Smooth muscle cell (in vitro differentiated cells): Measurements from ENCODE around the gene LAP3. TPM values are rescaled to one million over a fixed set of nuclear protein-coding genes. Genes with fewer than 3 reads are reported as not detected.

Source experiments
- DNase-seq: peaks from one replicate; lab custom pipeline; 2025; ENCODE audit not compliant: unreplicated experiment; lab: John Stamatoyannopoulos, UW
- H2AFZ ChIP-seq: fragments of 200-600 bp; sonication (generic); 2 replicates; pipeline ENCODE4 v1.6.0; 2016; ENCODE audit warnings: antibody characterized with exemption, low read depth, mild to moderate bottlenecking
- H3F3A ChIP-seq: fragments of 200-600 bp; sonication (generic); 2 replicates; pipeline ENCODE4 v1.6.0; 2017; ENCODE audit warnings: antibody characterized with exemption, low read depth
- H3K27ac ChIP-seq: fragments of 200-600 bp; sonication (generic); 2 replicates; pipeline ENCODE4 v1.5.1; 2016; ENCODE audit warnings: low read depth, mild to moderate bottlenecking
- H3K27me3 ChIP-seq: fragments of 200-600 bp; sonication (generic); 2 replicates; pipeline ENCODE4 v1.6.1; 2016; ENCODE audit warnings: low read depth, mild to moderate bottlenecking
- H3K36me3 ChIP-seq: fragments of 200-600 bp; sonication (generic); 2 replicates; pipeline ENCODE4 v1.5.1; 2016; ENCODE audit warnings: low read depth
- H3K4me1 ChIP-seq: fragments of 200-600 bp; sonication (generic); 2 replicates; pipeline ENCODE4 v1.5.1; 2016; ENCODE audit warnings: low read depth
- H3K4me2 ChIP-seq: fragments of 200-600 bp; sonication (generic); 2 replicates; pipeline ENCODE4 v1.6.0; 2016; ENCODE audit warnings: mild to moderate bottlenecking
- H3K4me3 ChIP-seq: fragments of 200-600 bp; sonication (generic); 2 replicates; pipeline ENCODE4 v1.5.1; 2016; ENCODE audit warnings: mild to moderate bottlenecking
- H3K79me2 ChIP-seq: fragments of 200-600 bp; sonication (generic); 2 replicates; pipeline ENCODE4 v1.6.0; 2016; ENCODE audit warnings: low read depth, mild to moderate bottlenecking
- H3K9ac ChIP-seq: fragments of 200-600 bp; sonication (generic); 2 replicates; pipeline ENCODE4 v1.6.0; 2016; ENCODE audit warnings: low read depth
- H3K9me3 ChIP-seq: fragments of 200-600 bp; sonication (generic); replicated peaks from 2 replicates; pipeline ENCODE4 v1.5.1; 2016; ENCODE audit warnings: low read depth
- H4K20me1 ChIP-seq: fragments of 200-600 bp; sonication (generic); 2 replicates; pipeline ENCODE4 v1.6.0; 2016; ENCODE audit warnings: low read depth
- CTCF ChIP-seq: fragments of 200-600 bp; sonication (generic); IDR thresholded peaks from 2 replicates; pipeline ENCODE4 v1.5.1; 2017; ENCODE audit warnings: borderline replicate concordance, mild to moderate bottlenecking, antibody characterized with exemption; ENCODE audit not compliant: insufficient read depth, poor library complexity, severe bottlenecking
- WGBS: methylation state at CpG from one replicate; pipeline ENCODE4 v1.1.7; 2016; ENCODE audit warnings: low lambda C conversion rate; 5-methylcytosine and 5-hydroxymethylcytosine counted together
- polyA plus RNA-seq: library from polyadenylated mRNA; unstranded; fragments of >200 nt; fragmentation: Nextera tagmentation; extraction: Ambion mirVana; gene quantifications from 2 replicates; pipeline ENCODE4 v1.2.1, GENCODE V29; 2016
- total RNA-seq: library from RNA; depleted of rRNA; stranded (reverse); fragments of >200 nt; gene quantifications from 2 replicates; pipeline ENCODE4 v1.2.3, GENCODE V29; 2014

The LAP3 gene
- total and polyA plus RNA-seq, 2 experiments from 2014 or later: 29.1 to 38.6 TPM

GRCh38 chr4:17639136-17639535 lies 62.1 kb downstream of the LAP3 start:
- Histone ChIP-seq H3K9ac (no peak overlapping the region), H3K27ac (no peak overlapping the region), H4K20me1 (peaks cover 7% of the 10 kb centered on the region), H3K9me3 (no peaks in the 10 kb centered on the region), H3K4me2 (no peak overlapping the region), H3K4me3 (no peak overlapping the region), H3F3A (no peaks in the 10 kb centered on the region), H2AFZ (no peak overlapping the region), H3K79me2 (no peaks in the 10 kb centered on the region), H3K4me1 (no peaks in the 10 kb centered on the region), H3K36me3 (no peaks in the 10 kb centered on the region), H3K27me3 (no peaks in the 10 kb centered on the region)
- 81% methylated on average over 7 of the region's 7 CpGs for WGBS
- TF ChIP-seq CTCF: no peak
- no peak for DNase-seq

- no peak for TF ChIP-seq CTCF
- H3K27me3 ChIP-seq: no peaks in the 10 kb centered on the region
- no peaks in the 10 kb centered on the region for H3K79me2 ChIP-seq
- no peak overlapping the region for H3K4me2 ChIP-seq
- H2AFZ ChIP-seq: no peak overlapping the region
- peaks cover 5% of the 10 kb centered on the region for H4K20me1 ChIP-seq
- no peak for DNase-seq
- no peaks in the 10 kb centered on the region for H3K4me1 ChIP-seq
- no peak overlapping the region for H3K4me3 ChIP-seq
- H3F3A ChIP-seq: no peaks in the 10 kb centered on the region
- 95% methylated on average over 1 of the region's 1 CpG for WGBS
- H3K27ac ChIP-seq: no peak overlapping the region
- H3K36me3 ChIP-seq: no peaks in the 10 kb centered on the region
- no peaks in the 10 kb centered on the region for H3K9me3 ChIP-seq
- no peak overlapping the region for H3K9ac ChIP-seq
These were observed 65.4 kb downstream of the LAP3 start for GRCh38 chr4:17642398-17642783.

GRCh38 chr4:17646693-17647092 lies 69.7 kb downstream of the LAP3 start:
- Histone ChIP-seq H3K9ac (no peak overlapping the region), H3K27me3 (no peaks in the 10 kb centered on the region), H3K79me2 (no peaks in the 10 kb centered on the region), H3K36me3 (no peaks in the 10 kb centered on the region), H4K20me1 (no peaks in the 10 kb centered on the region), H3F3A (no peaks in the 10 kb centered on the region), H3K4me3 (no peak overlapping the region), H2AFZ (no peak overlapping the region), H3K4me2 (no peak overlapping the region), H3K9me3 (no peaks in the 10 kb centered on the region), H3K4me1 (no peaks in the 10 kb centered on the region), H3K27ac (no peak overlapping the region)
- no peak for TF ChIP-seq CTCF
- DNase-seq: no peak
- 90% methylated on average over 3 of the region's 3 CpGs for WGBS

- no peaks in the 10 kb centered on the region for H3K79me2 ChIP-seq
- H3F3A ChIP-seq: no peaks in the 10 kb centered on the region
- H3K36me3 ChIP-seq: no peaks in the 10 kb centered on the region
- H3K4me1 ChIP-seq: no peaks in the 10 kb centered on the region
- no peak overlapping the region for H3K4me3 ChIP-seq
- no peaks in the 10 kb centered on the region for H3K27me3 ChIP-seq
- WGBS: 88% methylated on average over 8 of the region's 9 CpGs
- no peak for TF ChIP-seq CTCF
- no peak overlapping the region for H2AFZ ChIP-seq
- no peak for DNase-seq
- no peak overlapping the region for H3K4me2 ChIP-seq
- no peak overlapping the region for H3K27ac ChIP-seq
- H4K20me1 ChIP-seq: no peaks in the 10 kb centered on the region
- no peaks in the 10 kb centered on the region for H3K9me3 ChIP-seq
- no peak overlapping the region for H3K9ac ChIP-seq
These were observed 70.3 kb downstream of the LAP3 start for GRCh38 chr4:17647176-17647806.
